Myocyte (in vitro differentiated cells): ENCODE measurements around the gene CACNA1S. TPM values are rescaled to one million over a fixed set of nuclear protein-coding genes. Genes with fewer than 3 reads are reported as not detected.

ENCODE experiments used
- DNase-seq: peaks from one replicate; pipeline ENCODE4 v3.0.0-alpha.2; 2012; ENCODE audit warnings: low read depth
- polyA plus RNA-seq: library from polyadenylated mRNA; unstranded; fragments of >200 nt; gene quantifications from one replicate; pipeline ENCODE4 v1.2.1, GENCODE V29; 2012; ENCODE audit warnings: missing spikeins
- total RNA-seq: library from RNA; depleted of rRNA; stranded (reverse); fragments of >200 nt; gene quantifications from 2 replicates; pipeline ENCODE4 v1.2.3, GENCODE V29; 2014

CACNA1S gene
- 57.2 and 58.9 TPM in 2 replicates for total RNA-seq
- 32.0 TPM for polyA plus RNA-seq

DNA sequence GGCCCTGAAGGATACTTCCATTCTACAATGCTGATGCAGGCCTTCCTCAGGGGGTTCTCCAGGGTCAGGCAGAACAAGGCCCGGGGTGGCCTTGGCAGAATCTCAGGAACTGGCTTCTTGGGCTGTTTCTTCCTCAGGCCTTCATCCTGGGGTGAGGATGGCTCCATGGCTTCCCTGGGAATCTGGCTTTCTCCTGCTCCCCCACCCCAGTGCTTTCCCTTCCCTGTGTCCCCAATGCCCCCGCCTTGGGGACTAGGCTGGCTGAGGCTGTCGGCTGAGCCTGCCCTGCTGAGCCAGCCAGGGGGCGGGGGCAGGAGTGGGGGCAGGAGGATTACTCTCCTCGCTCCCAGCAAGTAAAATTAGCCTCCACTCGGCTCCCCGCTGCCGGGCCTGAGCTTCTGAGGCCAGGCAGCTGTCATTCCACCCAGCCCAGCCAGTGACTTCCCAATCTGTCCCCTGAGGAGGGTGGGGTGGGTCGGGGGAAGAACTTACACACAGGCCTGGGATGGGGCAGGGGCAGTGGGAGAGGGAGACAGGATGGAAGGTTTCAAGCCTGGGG lies at the start of gene CACNA1S:
Gene CACNA1S, minus strand, starts transcription at position 254 of the 559 bp plus-strand sequence. Its CDS starts 87 bp downstream, at position 167.
- peak; percentile 91 for DNase-seq

DNA sequence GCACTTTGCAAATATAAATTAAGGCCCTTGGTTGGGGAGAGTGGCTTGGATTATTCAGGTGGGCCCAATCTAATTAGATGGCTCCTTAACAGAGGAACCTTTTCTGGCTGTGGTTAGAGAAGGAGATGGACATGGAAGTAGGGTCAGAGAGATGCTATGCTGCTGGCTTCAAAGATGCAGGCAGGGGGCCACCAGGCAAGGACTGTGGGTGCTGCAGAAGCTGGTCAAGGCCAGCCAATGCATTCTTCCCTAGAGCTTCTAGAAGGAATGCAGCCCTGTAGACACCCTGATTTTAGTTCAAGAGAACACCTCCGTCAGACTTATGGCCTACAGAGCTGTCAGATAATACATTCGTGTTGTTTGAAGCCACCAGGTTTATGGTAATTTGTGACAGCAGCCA lies 45.7 kb upstream of the CACNA1S start:
- no peak for DNase-seq

DNA sequence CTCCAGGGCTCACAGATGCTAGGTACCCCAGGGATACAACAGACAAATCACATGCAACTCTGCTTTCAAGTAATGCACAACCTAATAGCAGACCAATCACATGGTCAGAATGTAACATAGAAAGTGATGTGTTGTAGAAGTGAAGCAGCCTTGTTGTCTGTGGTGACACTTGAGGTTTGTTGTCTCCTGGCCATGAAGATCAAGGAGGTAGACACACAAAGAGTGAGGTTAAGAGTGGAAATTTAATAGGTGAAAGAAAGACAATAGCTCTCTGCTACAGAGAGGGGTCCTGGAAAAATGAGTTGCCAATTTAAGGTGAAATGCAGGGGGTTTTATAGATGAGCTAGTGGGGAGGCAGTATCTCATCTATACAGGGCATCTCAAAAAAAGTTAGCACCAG lies 44.6 kb upstream of the CACNA1S start:
- no peak for DNase-seq

DNA sequence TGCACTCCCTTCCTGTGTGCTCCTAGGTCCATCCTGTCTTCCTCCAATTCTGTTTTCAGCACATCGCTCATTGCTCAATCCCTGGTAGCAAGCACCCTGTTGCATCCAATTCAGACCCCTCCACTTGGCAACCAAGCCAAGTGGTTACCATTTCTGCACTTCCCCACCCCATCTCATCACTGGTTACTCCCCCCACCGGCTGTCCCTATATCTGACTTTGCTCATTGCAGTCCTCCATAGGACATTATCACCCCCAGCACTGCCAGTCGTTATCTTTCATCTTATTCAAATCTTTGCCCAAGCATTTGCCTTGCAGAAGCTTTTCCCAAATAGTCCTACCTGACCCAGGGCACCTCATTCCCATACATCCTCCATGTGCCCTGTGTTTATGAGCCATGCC lies 44.1 kb upstream of the CACNA1S start:
- no peak for DNase-seq

DNA sequence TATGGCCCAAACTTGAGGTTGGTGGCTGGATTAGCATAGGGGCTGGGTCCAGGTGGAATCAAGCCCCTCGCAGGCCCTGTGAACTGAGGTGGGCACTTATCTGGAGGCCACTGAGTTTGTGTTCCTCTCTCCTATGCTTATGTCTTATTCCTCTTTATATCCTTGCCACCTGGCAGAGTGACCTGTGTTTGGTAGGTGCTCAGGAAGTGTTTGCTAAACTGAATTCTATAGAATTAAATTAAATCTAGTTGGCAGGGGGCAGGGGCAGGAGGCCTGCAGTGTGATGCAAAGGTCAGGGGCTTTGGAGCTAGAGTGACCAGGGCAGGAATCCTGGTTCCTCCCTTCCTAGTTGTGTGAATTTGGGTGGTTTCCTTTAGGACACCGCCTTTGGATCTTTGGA lies 43.1 kb upstream of the CACNA1S start:
- no peak for DNase-seq

DNA sequence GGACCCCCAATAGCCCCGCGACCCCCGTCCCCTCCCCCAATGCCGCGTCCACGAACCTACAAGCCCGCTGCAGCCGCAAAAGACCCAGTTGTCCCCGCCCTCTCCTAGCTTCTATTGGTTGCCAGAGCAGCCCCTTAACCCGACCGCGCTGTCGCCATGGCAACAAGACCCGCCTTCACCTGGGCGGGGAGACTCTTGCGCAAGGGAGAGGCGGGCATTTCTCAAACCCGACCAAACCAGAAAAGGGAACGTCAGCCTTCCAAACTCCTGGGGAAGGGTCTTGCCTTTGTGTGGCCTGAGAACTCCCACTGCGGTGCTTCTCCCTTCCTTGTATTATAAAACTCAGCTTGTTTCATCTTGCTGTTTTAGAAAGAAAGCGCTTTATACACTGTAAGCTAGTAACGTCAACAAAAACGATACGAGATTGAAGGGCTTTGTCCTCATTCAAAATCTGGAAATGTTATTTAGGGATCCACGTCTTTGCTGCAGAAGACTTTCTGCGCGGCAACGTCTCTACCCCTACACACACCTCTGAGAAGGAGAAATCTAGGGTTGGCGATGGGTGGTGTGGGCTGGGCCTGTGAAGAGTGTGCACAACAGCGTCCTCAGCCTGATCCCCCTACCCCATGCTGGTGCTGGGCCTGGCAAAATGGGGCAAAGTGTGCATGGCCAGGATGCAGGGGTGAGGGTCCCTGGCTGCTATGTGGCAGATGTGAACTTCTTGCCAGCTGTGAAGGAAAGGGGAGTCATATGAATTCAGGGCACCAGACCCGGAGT lies 42.4 kb upstream of the CACNA1S start, which contains the start of gene TMEM9:
Gene TMEM9, minus strand, starts transcription at position 86 of the 777 bp plus-strand sequence. CDS start 551 bp downstream, outside the sequence.
- peak; percentile 97 for DNase-seq

DNA sequence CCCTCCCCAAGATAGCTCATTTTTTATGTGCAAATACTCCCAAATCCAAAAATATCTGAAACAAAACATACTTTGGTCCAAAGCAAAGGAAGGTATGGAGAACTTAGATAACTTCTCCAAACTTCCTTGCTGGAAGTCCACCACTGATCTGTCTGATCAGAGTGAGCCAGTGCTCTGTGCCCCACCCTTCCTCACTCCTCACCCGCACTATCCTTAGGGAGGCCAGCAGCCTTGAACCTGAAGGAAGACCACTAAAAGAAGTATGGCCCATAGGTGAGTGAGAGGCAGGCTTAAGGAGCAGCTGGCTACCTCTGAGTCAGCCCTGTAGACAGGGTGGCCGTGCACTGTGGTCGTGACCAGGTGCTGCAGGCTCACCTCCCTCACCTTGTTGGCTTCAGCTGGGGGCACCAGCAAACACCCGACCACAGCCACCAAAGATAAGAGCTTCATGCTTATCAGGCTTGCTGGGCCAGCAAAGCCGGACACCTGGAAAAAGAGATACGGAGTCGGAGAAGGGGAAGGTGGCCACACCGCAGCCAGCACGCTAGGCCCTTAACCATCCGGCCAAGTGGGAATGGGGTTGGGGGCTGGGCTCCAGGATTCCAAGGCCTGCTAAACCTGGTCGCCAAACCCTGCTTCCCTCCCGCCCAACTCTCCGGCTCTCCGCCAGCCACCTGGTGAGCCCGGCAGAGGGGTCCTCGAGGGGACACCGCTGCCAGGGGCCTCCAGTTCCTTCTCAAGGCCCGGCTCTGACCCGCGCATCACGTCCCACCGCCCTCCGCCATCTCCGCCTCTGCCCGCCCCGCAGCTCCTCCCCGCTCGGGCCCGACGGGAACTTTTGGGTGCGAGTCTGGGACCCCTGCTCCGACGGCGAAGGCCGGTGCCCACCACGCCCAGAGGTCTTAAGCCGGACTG lies 41.5 kb upstream of the CACNA1S start:
- DNase-seq, result no peak

DNA sequence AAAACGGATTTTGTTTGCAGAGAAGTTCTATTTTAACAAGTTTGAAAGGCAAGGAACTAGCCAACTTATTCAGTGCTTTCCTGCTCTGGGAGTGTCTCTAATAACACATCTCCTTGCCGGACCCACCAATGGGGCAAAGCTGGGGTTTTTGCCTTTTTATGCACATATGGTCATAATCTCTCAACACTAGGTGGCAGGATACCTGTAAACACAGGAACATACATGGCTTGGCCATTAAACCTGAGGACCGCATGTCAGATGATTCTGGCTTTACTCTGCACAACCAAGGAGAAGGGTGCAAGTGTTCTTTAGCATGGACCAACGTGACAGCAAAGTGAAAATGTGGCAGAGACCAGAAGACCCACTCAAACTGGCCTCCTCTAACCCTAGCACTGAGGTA lies 37.2 kb upstream of the CACNA1S start:
- no peak for DNase-seq

DNA sequence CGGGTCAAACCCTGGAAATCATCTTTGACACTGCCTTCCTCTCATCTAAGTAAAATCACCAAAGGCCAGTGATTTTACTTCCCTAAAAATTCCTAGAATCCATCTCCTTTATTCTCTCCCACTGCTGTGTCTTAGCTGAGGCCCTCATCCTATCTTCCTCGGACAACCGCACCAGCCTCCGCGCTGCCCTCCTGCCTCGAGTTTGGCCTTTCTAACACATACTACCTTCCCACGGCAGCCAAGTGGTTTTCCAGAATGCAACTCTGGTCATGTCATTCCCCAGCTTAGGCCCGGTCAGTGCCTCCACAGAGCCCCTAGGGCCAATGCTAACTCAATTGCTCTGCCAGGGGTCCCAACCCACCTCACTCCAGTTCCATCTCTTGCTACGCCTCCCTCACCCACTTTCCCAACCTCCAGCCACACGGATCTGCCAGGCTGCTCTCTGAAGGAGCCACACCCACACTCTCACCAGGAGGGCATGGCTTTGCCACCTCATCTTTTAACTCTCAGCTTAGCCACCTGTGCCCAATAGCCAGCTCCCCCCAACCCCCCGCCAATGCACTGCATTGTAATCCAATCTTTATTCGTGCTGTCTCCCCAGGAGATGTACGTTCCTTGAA lies 35.3 kb upstream of the CACNA1S start:
- no peak for DNase-seq

DNA sequence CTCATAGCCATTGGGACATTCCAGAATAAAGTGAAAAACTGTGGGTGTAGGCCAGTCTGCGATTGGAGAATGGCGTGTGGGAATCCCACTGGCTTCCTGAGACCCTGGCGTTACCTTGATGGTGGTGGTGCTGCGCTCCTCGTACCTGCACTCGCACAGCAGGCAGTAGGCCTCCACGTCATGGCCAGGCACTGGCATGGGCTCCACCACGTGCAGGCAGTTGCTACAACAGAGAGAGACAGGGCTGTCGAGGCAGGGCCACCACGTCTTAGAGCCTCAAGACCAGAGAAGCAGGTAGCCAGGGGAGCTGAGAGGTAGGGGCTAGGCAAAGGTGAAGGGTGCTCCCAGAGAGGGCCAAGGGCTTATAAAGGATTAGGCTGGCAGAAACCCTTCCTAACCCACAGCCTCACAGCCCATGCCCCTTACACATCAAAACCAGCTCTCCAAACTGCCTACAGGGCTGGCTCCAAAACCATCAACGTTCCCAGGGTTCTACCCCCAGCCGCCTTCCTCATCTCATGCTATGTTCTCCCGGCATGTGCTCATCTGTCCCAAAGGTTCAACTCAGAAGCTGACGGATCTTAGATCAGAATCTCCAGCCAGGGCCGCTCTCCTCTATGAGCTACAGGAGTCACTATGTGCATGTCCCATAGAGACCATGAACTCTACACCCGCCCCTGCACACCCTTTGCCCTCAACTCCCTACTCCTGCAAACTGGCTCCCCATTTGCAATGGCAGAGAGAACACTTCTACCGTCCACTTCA lies 34.6 kb upstream of the CACNA1S start:
- DNase-seq, result no peak

DNA sequence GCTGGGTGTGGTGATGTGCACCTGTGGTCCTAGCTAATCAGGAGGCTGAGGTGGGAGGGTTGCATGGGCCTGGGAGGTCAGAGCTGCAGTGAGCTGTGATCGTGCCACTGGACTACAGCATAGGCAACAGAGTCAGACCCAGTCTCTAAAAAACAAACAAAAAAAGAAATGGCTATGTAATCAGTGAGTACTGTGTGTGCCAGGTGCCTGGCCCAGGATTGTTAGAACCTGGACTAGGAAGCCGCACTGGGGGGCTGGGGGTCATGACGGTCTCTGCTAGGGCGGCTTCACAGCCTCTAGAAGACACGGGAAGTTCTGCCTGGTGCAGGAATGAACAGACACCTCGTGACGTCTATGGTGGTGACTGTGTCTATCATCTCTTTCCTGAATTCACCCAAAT lies 33.6 kb upstream of the CACNA1S start:
- DNase-seq, result no peak

DNA sequence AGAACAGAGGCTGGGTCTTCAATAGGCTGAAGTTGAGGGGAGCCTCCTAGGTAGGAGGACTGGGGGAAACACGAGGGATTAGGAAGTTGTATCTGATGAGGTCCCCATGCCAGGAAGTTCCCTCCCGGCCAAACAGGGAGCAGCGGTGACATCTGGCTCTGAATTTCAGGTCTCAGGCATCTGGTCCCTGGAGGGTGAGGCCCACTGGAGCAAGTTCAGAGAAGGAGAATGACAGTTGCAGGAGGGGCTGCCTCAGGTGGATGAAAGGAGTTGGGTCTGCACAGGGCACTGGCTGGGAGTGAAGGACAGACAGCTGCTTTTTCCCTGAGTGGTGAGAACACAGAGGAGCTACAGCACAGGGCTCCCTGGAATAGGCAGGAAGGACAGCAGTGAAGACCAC lies 32.9 kb upstream of the CACNA1S start:
- DNase-seq, result no peak

DNA sequence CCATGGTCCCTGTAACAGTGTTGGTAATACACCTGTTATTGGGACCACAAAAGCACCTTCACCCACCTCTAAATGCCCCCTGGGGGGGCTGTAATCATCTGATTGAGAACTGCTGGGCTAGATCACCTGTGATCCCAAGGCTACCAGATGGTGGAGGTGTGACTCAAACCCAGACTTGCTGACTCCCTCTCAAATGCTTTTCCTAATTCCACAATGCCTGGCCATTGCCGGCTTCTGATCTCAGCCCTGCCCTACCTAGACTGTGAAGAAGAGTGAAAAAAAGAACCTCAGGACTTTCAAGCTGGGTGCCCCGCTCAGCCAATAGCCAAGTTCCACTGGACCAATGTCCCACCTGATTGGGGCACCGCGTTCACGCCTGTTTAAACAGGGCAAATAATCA lies 32.5 kb upstream of the CACNA1S start:
- no peak for DNase-seq

DNA sequence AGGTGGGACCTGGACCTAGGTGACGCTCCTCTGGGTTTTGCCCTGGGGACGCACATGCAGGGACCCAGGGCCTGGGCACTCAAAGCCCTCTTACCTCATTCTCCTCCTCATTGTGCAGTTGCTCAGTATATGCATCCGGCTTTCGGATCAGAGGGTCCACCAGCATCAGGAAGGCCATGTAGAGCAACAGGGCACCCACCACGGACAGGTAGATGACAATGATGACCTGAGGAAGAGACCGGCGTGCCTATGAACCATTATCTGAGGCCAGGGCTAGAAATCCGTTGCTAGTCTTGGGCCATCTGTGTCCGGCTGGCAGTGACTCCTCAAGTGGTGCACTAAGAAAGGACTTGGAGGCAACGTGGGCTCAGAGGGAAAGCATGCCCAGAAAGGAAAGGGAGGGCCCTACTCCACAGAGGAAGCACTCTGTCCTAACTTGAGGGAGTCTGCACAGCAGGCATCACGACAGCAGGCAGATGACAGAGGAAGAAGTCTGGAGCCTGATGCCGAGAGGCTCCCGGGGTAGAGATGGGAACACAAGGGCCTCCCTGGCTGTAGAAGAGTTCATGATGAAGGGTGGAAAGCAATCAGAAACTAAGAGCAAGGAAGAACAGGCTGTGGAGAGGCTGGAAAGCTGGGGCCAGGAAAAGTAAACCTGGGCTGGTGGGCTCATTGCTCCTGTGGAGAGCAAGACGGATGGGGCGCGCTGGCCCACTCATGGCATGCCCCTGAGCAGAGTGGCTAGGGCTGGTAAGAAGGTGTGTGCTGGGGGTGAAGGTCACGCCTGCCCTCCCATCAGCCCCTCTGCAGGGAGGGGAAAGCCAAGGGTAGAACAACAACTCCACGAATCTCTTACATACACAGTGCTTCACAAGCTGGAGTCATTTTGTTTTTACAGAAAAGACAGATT lies 31.8 kb upstream of the CACNA1S start:
- no peak for DNase-seq

DNA sequence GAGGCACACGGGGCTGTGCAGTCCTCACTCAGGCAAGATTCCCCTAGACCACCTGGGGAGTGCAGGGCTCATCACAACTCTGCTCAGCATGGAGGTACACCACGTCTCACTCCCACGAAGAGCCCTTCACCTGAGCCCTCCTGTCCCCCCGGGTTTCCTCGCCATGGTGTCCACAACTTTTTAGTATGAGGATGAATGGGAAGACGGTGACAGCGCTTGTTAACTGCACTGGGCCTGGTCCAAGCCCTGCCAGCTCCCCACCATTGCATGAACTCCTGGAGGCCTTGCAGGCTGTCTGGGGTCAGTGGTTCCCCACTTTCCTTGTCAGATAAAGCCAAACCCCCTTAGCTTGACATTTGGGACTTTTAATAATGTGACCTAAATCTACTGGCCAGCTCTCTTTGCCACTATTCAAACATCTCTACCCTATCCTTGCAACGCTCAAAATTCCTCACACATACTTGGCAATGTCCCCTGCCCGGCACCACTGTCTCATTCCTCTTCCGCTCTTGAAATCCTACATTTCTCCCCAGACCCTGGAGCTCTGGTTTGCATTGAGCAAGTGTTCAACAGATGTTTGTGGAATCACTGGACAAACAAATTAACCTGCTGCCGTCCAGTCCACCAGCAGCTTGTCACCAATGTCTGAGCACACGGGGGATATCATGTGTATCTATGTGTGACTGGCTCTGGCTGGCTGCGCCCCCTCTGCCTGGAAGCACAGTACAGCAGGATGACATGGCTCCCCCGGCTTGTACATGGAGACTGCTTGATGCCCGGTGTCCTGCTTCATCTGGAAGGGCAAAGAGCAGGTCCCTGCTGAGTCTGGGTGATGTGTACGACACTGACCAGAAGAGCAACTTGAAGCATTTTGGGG lies 30.9 kb upstream of the CACNA1S start:
- DNase-seq, result no peak

DNA sequence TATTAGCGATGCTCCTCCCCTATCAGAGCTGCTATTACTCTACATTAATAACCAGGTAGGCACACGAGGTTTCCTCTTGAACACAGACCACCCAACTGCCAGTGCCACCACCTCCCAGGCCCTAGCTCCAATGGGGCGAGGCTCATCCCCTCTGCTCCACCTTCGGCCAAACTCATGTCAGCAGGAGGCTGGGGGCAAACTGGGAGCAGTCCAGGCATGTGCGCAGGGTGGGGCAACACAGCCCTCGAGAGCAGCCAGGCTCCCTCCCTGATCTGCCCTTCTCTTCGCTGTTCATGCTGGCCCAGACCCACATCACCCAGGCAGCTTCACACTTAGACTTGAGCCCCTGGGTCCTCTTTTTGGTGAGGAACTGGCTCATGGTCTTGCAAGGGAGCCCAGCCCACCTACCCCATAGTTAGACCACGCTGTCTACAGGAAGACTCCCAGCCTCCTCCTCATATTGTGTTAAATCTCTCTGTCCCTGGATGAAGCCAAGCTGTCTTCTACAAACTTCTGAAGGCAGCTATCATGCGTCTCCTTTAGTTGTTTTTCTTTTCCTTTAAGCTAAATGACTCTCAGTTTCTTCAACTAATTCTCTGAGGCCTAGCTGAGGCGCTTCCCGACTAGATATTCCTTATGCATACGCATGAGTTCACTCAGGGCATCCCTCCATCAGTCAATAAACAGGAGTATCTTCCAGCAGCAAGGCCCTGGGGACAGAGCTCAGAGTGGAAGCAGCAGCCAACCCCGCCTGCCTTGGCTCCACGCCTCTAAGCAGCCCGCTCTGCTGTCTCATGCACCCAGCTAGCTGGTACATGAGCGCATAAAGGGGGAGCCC lies 30.0 kb upstream of the CACNA1S start:
- no peak for DNase-seq

DNA sequence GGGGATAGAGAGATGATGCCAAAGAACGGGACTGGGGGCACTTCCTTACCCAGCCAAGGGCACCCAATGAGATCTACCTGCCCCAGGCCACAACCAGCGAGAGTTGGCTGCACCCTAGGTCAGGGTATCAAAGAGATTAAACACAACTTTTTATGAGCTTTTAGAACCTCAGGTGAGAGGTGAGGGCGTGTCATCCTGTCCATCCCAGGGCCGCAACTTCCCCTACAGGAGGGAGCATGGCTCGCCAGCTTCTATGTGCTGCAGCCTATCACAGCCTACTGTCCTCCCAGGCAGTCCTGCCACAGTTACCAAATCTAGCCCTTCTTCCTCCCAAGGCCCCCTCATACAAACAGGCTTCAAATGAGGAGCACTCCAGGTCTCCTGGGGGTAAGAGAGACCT lies 29.2 kb upstream of the CACNA1S start:
- DNase-seq, result no peak

DNA sequence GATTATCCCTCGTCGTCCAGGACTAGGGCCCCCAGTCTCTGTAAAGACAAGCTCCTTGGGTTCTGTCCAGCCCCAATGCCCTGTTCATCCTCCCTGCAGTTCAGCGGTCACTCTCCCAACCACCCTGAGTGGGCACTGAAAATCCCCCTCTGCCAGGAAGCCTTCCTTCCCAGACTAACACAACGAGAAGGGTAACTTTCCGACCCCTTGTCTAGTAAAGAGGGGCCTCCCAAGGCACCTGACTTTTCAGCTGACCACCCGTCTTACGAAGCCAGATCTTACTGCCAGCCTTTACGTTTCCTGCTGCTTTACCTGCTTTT lies 28.7 kb upstream of the CACNA1S start:
- no peak for DNase-seq
